IPS-18c (cell line): ENCODE data around the gene TEX13B.

ENCODE experiments used
- H3K4me3 ChIP-seq: 2 replicates; pipeline ENCODE4 v1.7.0; 2013; ENCODE audit warnings: low read depth, mild to moderate bottlenecking, low read length, moderate library complexity; ENCODE audit not compliant: insufficient read depth
- H3K9me3 ChIP-seq: one replicate; pipeline ENCODE4 v1.6.1; 2013; ENCODE audit warnings: mild to moderate bottlenecking, low read length, moderate library complexity; ENCODE audit not compliant: control insufficient read depth, insufficient read depth

TEX13B gene

DNA sequence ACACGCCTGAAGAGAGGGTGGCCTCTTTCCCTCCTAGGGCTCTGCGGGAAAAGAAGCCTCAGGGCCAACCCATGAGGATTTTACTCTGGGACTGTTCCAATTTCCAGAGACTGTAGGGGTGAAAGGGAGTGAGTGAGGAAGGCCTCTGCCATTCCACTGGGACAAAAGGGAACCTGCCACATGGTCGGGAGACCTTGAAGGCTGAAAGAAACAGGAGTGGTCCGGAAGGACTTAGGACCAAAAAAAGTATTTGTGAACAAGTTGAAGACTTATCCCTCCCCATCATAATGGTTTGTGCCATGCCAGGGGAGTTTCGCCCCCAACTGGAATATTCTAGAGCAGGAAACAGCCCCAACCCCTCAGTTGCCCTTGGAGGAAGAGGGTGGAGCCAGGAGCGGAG lies at the start of gene TEX13B:
TEX13B (minus strand) TSS at position 15 of the 400 bp plus-strand sequence. CDS start 243 bp downstream, outside the sequence.
- H3K9me3 ChIP-seq, result peaks cover 2% of the 10 kb centered on the region

GRCh38 chrX:108029928-108030711 lies 48.0 kb upstream of the TEX13B start:
- H3K9me3 ChIP-seq, result no peaks in the 10 kb centered on the region

More for the DNA sequence above, at the start of gene TEX13B:
- H3K4me3 ChIP-seq, result no peak within 1 kb of the TSS

DNA sequence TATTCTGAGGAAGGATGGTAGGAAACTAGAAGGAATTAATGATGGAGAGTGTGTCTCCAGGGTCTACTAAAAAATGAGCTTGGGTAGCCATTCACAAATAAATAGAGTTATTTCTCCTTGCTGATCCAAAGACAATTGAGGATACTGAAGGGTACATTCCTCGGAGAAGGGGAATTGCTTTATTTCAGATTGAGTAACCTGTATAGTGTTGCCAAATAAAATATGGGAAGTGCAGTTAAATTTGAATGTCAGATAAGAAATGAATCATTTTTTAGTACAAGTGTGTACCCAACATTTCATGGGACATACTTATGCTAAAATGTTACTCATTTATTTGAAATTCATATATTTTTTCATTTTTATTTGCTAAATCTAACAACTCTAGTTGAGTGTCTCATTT lies 46.7 kb upstream of the TEX13B start:
- Histone ChIP-seq H3K9me3 (no peaks in the 10 kb centered on the region), H3K4me3 (no peak overlapping the region)

More at GRCh38 chrX:108029928-108030711, 48.0 kb upstream of the TEX13B start:
- no peak overlapping the region for H3K4me3 ChIP-seq

DNA sequence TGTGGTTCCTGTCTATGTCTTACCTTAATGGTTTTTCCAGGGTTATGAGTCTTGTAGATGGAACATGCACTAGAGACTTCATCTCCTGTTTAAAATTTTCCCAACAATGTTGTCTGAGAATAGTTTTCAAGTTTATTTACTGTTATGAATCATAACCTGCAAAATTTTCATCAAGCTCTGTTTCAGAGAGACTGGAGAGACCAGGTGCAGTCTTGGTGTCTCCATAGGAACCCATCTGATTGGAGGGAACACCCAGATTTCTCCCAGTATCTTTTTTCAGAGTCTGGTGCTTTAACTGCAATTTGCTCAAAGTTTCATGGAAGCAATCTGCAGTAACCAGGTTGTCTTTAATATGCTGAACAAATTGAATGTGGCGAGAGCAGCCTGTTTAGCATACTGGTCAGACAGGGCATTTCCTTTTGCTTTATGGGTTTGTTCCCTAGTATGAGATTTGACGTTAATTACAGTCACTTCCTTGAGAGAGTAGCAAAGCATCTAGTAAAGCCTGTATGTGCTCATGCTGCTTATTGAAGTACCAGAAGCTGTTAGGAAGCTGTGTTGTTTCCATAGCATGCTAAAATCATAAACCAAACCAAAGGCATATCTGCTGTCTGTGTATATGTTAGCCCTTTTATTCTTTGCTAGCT lies 43.9 kb upstream of the TEX13B start:
- Histone ChIP-seq H3K4me3 (no peak overlapping the region), H3K9me3 (no peaks in the 10 kb centered on the region)

- H3K4me3 ChIP-seq, result no peak overlapping the region
- no peaks in the 10 kb centered on the region for H3K9me3 ChIP-seq
Measured at GRCh38 chrX:108025376-108025775, 43.2 kb upstream of the TEX13B start.

DNA sequence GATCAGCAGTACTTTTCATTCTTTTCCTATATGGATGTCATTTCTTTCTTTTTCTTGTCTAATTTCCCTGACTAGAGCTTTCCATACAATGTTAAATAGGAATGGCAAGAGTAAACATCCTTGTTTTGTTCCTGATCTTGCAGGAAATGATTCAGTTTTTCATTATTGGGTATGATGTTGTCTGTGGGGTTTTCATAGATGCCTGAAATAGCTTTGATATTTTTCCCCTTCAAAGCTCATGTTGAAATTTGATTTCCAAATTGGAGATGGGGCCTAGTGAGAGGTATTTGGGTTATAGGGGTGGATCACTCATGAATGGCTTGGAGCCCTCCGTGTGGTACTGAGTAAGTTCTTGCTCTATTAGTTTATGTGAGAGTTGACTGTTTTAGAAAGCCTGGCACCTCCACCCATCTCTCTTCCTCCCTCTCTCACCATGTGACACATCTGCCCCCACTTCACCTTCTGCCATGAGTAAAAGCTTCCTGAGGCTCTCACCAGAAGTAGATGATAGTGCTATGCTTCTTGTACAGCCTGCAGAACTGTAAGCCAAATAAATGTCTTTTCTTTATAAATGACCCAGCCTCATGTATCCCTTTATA lies 40.4 kb upstream of the TEX13B start:
- H3K4me3 ChIP-seq, result no peak overlapping the region
- no peaks in the 10 kb centered on the region for H3K9me3 ChIP-seq

GRCh38 chrX:108020631-108021030 lies 38.5 kb upstream of the TEX13B start:
- no peak overlapping the region for H3K4me3 ChIP-seq
- H3K9me3 ChIP-seq, result no peaks in the 10 kb centered on the region

DNA sequence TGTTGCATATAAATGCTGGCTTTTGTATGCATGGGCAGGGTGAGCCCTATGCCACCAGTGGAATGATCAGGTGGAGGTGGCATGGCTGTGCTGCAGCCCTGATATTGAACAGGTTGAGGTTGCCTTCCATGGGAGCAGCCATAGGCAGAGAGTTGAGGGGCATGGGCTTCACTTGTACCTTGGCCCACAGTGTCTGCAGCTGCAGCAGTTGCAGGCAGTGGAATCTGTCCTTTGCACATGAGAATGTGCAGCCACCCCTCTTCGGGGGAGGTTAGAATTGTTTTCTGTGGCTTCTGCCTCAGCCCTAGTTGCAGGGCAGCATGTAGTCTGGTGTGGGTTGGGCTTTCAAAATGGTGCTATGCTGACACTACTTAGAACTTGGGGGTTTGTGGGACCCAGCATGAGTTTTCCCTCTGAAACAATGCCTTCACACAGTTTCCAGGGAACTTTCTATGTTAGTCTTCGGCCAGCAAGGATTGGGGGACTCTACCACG lies 37.3 kb upstream of the TEX13B start:
- Histone ChIP-seq H3K9me3 (no peaks in the 10 kb centered on the region), H3K4me3 (no peak overlapping the region)

GRCh38 chrX:108018656-108019381 lies 36.6 kb upstream of the TEX13B start:
- Histone ChIP-seq H3K4me3 (no peak overlapping the region), H3K9me3 (no peaks in the 10 kb centered on the region)

DNA sequence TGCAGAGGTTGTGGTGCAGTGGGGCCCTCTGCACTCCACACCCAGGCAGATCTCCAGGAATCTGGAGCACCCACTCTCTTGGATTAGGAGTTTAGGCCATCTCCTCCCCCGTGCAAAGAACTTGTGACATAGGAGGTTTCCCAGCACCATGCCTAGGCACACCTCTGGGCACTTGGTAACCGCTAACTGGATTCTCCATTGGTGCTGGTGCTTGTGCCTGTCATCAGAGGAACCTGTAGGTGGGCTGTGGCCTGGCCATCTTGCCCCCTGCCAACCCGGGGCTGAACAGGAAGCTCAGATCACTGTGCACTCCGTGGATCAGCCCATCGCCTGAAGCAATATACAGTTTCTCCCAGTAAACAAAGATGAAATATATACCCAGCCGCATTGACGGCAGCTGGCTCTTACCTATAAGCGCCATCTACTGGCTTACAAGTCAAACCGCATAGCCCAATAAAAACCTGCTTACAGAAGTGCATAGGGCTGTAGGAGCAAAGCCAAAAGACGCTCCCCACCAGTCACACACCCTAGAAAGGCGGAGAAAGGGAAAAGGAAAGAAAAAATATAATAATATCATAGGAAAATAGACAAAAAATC lies 19.1 kb upstream of the TEX13B start:
- no peaks in the 10 kb centered on the region for H3K9me3 ChIP-seq
- no peak overlapping the region for H3K4me3 ChIP-seq

DNA sequence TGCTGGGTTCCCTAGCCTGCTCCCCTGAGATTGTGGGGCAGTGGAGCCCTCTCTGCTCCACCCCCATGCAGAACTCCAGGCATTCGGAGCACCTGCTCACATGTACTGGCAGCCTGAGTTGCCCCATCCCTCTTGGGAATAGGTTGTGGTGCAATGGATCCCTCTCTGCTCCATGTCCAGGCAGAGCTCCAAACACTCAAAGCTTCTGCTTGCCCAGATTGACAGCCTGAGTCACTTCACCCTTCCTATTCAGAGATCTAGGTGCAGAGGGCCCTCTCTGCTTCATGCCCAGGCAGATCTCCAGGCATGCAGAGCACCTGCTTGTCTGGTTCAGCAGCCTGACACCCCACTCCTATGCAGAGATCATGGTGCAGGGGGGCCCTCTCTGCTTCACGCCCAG lies 18.6 kb upstream of the TEX13B start:
- Histone ChIP-seq H3K9me3 (peaks cover under 1% of the 10 kb centered on the region), H3K4me3 (no peak overlapping the region)

DNA sequence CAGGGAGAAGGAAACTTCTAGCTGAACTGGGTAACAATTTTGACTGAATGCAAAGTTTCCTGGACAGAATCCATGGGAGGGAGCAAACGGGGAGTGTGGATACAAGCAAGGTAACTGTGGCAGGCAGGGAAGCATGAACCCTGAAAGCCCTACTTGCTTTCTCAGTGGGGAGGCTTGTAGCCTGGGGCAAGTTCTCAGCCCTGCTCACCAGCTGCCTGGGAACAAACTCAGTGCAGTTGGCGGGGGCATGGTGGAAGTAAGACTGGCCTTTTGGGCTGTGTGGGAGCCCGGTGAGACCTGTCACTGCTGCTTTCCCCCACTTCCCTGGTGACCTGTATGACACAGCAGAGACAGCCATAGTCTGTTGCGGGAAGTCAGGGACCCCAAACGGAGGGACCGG lies 14.0 kb upstream of the TEX13B start:
- H3K4me3 ChIP-seq, result no peak overlapping the region
- peaks cover 2% of the 10 kb centered on the region for H3K9me3 ChIP-seq

GRCh38 chrX:107985033-107985432 lies 2.9 kb upstream of the TEX13B start:
- peaks cover 2% of the 10 kb centered on the region for H3K9me3 ChIP-seq
- H3K4me3 ChIP-seq, result no peak overlapping the region

- peaks cover 2% of the 10 kb centered on the region for H3K9me3 ChIP-seq
Measured at GRCh38 chrX:107979534-107979933, 2.6 kb downstream of the TEX13B start.

GRCh38 chrX:107978707-107979307 lies 3.4 kb downstream of the TEX13B start:
- Histone ChIP-seq H3K4me3 (no peak overlapping the region), H3K9me3 (peaks cover 2% of the 10 kb centered on the region)

More at GRCh38 chrX:107979534-107979933, 2.6 kb downstream of the TEX13B start:
- H3K4me3 ChIP-seq, result no peak overlapping the region

- H3K9me3 ChIP-seq, result peaks cover 2% of the 10 kb centered on the region
- H3K4me3 ChIP-seq, result no peak overlapping the region
Measured at GRCh38 chrX:107978071-107978470, 4.1 kb downstream of the TEX13B start.

DNA sequence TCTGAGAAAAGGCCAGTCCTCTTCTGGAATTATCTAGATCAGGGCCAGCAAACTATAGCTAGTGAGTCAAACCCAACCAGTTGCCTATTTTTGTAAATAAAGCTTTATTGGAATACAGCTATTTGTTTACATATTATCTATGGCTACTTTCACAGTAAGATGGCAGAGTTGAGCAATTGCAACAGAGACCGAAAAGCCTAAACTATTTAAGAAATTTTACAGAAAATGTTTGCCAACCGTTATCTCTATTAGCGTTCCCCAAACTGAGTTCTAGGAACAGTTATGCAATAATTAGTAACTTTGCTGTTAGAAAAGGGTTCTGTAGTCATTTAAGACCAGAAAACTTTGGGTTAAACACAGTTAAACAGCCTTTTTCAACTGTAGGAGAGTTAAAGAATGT lies 10.5 kb downstream of the TEX13B start:
- H3K9me3 ChIP-seq, result no peaks in the 10 kb centered on the region
- H3K4me3 ChIP-seq, result no peak overlapping the region
